ENCODE results near the gene CDK6. TPM values are rescaled to one million over a fixed set of nuclear protein-coding genes. Genes with fewer than 3 reads are reported as not detected.

CDK6 gene
- total and polyA plus RNA-seq, 10 of the 15 experiments (the other 5 are each of a cell fraction or from before 2014, with no cell fraction given): 8.0 to 118 (median 45.8) TPM

DNA sequence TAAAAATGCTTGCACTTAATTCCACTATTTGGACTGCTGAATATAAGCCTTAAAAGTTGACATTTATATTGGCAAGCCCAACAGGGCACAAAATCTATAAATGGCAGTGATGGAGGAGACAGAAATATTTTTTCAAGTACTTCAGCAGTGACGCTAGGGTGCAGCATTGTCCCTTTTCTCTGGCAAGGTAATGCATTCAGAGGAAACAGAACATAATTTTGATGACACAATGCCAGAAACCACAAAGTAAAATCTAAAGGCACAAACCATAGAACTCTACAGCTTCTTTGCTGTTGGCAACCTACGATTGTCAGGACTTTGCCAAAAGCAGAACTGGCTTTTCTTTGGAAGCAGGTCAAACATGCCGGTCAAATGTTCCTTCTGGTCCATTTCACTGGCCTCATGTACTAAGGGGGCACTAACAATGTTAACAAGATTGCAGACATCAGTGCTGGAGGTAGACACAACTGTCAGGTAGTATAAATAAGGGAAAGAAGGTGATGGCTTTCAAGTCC is 215.3 kb downstream of the CDK6 start (continued):
- TF ChIP-seq, protein P1, sequence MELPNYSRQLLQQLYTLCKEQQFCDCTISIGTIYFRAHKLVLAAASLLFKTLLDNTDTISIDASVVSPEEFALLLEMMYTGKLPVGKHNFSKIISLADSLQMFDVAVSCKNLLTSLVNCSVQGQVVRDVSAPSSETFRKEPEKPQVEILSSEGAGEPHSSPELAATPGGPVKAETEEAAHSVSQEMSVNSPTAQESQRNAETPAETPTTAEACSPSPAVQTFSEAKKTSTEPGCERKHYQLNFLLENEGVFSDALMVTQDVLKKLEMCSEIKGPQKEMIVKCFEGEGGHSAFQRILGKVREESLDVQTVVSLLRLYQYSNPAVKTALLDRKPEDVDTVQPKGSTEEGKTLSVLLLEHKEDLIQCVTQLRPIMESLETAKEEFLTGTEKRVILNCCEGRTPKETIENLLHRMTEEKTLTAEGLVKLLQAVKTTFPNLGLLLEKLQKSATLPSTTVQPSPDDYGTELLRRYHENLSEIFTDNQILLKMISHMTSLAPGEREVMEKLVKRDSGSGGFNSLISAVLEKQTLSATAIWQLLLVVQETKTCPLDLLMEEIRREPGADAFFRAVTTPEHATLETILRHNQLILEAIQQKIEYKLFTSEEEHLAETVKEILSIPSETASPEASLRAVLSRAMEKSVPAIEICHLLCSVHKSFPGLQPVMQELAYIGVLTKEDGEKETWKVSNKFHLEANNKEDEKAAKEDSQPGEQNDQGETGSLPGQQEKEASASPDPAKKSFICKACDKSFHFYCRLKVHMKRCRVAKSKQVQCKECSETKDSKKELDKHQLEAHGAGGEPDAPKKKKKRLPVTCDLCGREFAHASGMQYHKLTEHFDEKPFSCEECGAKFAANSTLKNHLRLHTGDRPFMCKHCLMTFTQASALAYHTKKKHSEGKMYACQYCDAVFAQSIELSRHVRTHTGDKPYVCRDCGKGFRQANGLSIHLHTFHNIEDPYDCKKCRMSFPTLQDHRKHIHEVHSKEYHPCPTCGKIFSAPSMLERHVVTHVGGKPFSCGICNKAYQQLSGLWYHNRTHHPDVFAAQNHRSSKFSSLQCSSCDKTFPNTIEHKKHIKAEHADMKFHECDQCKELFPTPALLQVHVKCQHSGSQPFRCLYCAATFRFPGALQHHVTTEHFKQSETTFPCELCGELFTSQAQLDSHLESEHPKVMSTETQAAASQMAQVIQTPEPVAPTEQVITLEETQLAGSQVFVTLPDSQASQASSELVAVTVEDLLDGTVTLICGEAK (IDR thresholded peaks at IDR 0.05; ENCODE audit: borderline replicate concordance): no peak
- TF ChIP-seq EP300 (IDR thresholded peaks at IDR 0.05; ENCODE audit: borderline replicate concordance in 1 of 2, control insufficient read depth in 1 of 2, low read depth in 2 of 2, low read length in 2 of 2) (no peak), NR2F1 (conservative IDR thresholded peaks at IDR 0.05) (no peak), MEF2B (IDR thresholded peaks at IDR 0.05; ENCODE audit: partially characterized antibody, poor library complexity, severe bottlenecking) (peak; percentile 30), SRF (IDR thresholded peaks at IDR 0.05; ENCODE audit: low read depth in 2 of 2, low read length in 2 of 2) (no peak), FOXM1 (IDR thresholded peaks at IDR 0.05; ENCODE audit: low read depth, low read length) (peak; percentile 38; the same call in 1 of the 2 replicates), CEBPB (IDR thresholded peaks at IDR 0.05; ENCODE audit: borderline replicate concordance in 1 of 2, low read depth in 2 of 2, low read length in 2 of 2) (no peak), USF2 (IDR thresholded peaks at IDR 0.05; ENCODE audit: borderline replicate concordance, low read depth, low read length) (no peak), CREB1 (IDR thresholded peaks at IDR 0.05; ENCODE audit: low read depth) (peak; percentile 15; the same call in 1 of the 2 replicates), BMI1 (IDR thresholded peaks at IDR 0.05; ENCODE audit: borderline replicate concordance) (no peak), ESRRA (IDR thresholded peaks at IDR 0.05; ENCODE audit: low read length) (no peak), RUNX3 (IDR thresholded peaks at IDR 0.05; ENCODE audit: low read length) (peak; percentile 94)
- TF ChIP-seq, protein P2, sequence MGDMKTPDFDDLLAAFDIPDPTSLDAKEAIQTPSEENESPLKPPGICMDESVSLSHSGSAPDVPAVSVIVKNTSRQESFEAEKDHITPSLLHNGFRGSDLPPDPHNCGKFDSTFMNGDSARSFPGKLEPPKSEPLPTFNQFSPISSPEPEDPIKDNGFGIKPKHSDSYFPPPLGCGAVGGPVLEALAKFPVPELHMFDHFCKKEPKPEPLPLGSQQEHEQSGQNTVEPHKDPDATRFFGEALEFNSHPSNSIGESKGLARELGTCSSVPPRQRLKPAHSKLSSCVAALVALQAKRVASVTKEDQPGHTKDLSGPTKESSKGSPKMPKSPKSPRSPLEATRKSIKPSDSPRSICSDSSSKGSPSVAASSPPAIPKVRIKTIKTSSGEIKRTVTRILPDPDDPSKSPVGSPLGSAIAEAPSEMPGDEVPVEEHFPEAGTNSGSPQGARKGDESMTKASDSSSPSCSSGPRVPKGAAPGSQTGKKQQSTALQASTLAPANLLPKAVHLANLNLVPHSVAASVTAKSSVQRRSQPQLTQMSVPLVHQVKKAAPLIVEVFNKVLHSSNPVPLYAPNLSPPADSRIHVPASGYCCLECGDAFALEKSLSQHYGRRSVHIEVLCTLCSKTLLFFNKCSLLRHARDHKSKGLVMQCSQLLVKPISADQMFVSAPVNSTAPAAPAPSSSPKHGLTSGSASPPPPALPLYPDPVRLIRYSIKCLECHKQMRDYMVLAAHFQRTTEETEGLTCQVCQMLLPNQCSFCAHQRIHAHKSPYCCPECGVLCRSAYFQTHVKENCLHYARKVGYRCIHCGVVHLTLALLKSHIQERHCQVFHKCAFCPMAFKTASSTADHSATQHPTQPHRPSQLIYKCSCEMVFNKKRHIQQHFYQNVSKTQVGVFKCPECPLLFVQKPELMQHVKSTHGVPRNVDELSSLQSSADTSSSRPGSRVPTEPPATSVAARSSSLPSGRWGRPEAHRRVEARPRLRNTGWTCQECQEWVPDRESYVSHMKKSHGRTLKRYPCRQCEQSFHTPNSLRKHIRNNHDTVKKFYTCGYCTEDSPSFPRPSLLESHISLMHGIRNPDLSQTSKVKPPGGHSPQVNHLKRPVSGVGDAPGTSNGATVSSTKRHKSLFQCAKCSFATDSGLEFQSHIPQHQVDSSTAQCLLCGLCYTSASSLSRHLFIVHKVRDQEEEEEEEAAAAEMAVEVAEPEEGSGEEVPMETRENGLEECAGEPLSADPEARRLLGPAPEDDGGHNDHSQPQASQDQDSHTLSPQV (IDR thresholded peaks at IDR 0.05): 0 out of 2 replicates have a peak, but pooled peaks have one; percentile 32
- TF ChIP-seq, protein P3, sequence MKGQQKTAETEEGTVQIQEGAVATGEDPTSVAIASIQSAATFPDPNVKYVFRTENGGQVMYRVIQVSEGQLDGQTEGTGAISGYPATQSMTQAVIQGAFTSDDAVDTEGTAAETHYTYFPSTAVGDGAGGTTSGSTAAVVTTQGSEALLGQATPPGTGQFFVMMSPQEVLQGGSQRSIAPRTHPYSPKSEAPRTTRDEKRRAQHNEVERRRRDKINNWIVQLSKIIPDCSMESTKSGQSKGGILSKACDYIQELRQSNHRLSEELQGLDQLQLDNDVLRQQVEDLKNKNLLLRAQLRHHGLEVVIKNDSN (IDR thresholded peaks at IDR 0.05; ENCODE audit: borderline replicate concordance, extremely low read length, insufficient read depth, low read depth, low read length): no peak
- TF ChIP-seq, protein P4, sequence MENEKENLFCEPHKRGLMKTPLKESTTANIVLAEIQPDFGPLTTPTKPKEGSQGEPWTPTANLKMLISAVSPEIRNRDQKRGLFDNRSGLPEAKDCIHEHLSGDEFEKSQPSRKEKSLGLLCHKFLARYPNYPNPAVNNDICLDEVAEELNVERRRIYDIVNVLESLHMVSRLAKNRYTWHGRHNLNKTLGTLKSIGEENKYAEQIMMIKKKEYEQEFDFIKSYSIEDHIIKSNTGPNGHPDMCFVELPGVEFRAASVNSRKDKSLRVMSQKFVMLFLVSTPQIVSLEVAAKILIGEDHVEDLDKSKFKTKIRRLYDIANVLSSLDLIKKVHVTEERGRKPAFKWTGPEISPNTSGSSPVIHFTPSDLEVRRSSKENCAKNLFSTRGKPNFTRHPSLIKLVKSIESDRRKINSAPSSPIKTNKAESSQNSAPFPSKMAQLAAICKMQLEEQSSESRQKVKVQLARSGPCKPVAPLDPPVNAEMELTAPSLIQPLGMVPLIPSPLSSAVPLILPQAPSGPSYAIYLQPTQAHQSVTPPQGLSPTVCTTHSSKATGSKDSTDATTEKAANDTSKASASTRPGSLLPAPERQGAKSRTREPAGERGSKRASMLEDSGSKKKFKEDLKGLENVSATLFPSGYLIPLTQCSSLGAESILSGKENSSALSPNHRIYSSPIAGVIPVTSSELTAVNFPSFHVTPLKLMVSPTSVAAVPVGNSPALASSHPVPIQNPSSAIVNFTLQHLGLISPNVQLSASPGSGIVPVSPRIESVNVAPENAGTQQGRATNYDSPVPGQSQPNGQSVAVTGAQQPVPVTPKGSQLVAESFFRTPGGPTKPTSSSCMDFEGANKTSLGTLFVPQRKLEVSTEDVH (IDR thresholded peaks at IDR 0.05; ENCODE audit: low read depth, partially characterized antibody): no peak

Data from GM12878 (cell line).